Measurements from ENCODE around the gene AFDN. TPM values are rescaled to one million over a fixed set of nuclear protein-coding genes. Genes with fewer than 3 reads are reported as not detected.

AFDN gene
- total RNA-seq, 6 donors from 2014 or later: 149 to 517 (median 265) TPM

GRCh38 chr6:167793421-167793820 is 33.3 kb upstream of the AFDN start:
- H3K27ac ChIP-seq: no peak overlapping the region
- no peak for ATAC-seq (ENCODE audit: low FRiP score in 2 of 2)
- peaks cover 0 to 6% (median 0%) of the 10 kb centered on the region in 4 donors for H3K27me3 ChIP-seq
- DNase-seq: no peak
- H3K4me3 ChIP-seq: no peak overlapping the region
- H3K4me1 ChIP-seq: peaks cover 0 to 20% (median 16%) of the 10 kb centered on the region in 4 donors
- no peaks in the 10 kb centered on the region for H3K36me3 ChIP-seq
- no peaks in the 10 kb centered on the region for H3K9me3 ChIP-seq
- TF ChIP-seq CTCF (IDR thresholded peaks at IDR 0.05) (no peak), POLR2AphosphoS5 (IDR thresholded peaks at IDR 0.05) (no peak), POLR2A (IDR thresholded peaks at IDR 0.05) (no peak), EP300 (IDR thresholded peaks at IDR 0.05) (no peak)
- 59 to 67% methylated on average over 9 of the region's 9 CpGs for WGBS, 2 donors

- 87 to 91% methylated on average over 12 to 18 of the region's 18 CpGs for WGBS, 2 donors
- Histone ChIP-seq H3K9me3 (no peaks in the 10 kb centered on the region), H3K4me3 (no peak overlapping the region), H3K27me3 (peaks cover 0 to 6% (median 0%) of the 10 kb centered on the region in 4 donors), H3K27ac (no peak overlapping the region), H3K4me1 (peaks cover 0 to 20% (median 16%) of the 10 kb centered on the region in 4 donors), H3K36me3 (no peaks in the 10 kb centered on the region)
- TF ChIP-seq POLR2A (IDR thresholded peaks at IDR 0.05) (no peak), CTCF (IDR thresholded peaks at IDR 0.05) (no peak), POLR2AphosphoS5 (IDR thresholded peaks at IDR 0.05) (no peak), EP300 (IDR thresholded peaks at IDR 0.05) (no peak)
- DNase-seq (no peak), ATAC-seq (ENCODE audit: low FRiP score in 2 of 2) (no peak)
These were observed 32.3 kb upstream of the AFDN start for GRCh38 chr6:167794161-167795157.

GRCh38 chr6:167795321-167795811 is 31.3 kb upstream of the AFDN start:
- ATAC-seq (ENCODE audit: low FRiP score in 2 of 2) (no peak), DNase-seq (no peak)
- peaks cover 0 to 6% (median 0%) of the 10 kb centered on the region in 4 donors for H3K27me3 ChIP-seq
- H3K9me3 ChIP-seq: no peaks in the 10 kb centered on the region
- TF ChIP-seq POLR2A (IDR thresholded peaks at IDR 0.05): no peak
- no peak for TF ChIP-seq CTCF (IDR thresholded peaks at IDR 0.05)
- TF ChIP-seq EP300 (IDR thresholded peaks at IDR 0.05): no peak
- no peak for TF ChIP-seq POLR2AphosphoS5 (IDR thresholded peaks at IDR 0.05)
- peaks cover 0 to 20% (median 16%) of the 10 kb centered on the region in 4 donors for H3K4me1 ChIP-seq
- H3K36me3 ChIP-seq: no peaks in the 10 kb centered on the region
- H3K27ac ChIP-seq: peak overlapping the region in 1 of 4 donors; percentile 16
- WGBS, 2 donors: 50 to 63% methylated on average over 14 to 17 of the region's 17 CpGs
- peak overlapping the region in 1 of 4 donors; percentile 52 for H3K4me3 ChIP-seq

GRCh38 chr6:167795874-167796191 is 30.9 kb upstream of the AFDN start:
- Histone ChIP-seq H3K9me3 (no peaks in the 10 kb centered on the region), H3K36me3 (no peaks in the 10 kb centered on the region), H3K27ac (no peak overlapping the region), H3K4me3 (peak overlapping the region in 3 of 4 donors; percentile 38 to 52 (median 45)), H3K27me3 (peaks cover 0 to 6% (median 0%) of the 10 kb centered on the region in 4 donors), H3K4me1 (peaks cover 0 to 20% (median 16%) of the 10 kb centered on the region in 4 donors)
- no peak for ATAC-seq (ENCODE audit: low FRiP score in 2 of 2)
- WGBS, 2 donors: 74 to 91% methylated on average over 7 to 10 of the region's 10 CpGs
- no peak for DNase-seq
- no peak for TF ChIP-seq CTCF (IDR thresholded peaks at IDR 0.05)
- TF ChIP-seq EP300 (IDR thresholded peaks at IDR 0.05): no peak
- TF ChIP-seq POLR2AphosphoS5 (IDR thresholded peaks at IDR 0.05): no peak
- no peak for TF ChIP-seq POLR2A (IDR thresholded peaks at IDR 0.05)

Measured in upper lobe of left lung (tissue), 6 donors.